H1 (cell line): ENCODE measurements around the gene GJC2. TPM values are rescaled to one million over a fixed set of nuclear protein-coding genes. Genes with fewer than 3 reads are reported as not detected.
A peak's percentile ranks its signal among the peaks of the same experiment; 100 is the strongest.

Experiments
- CTCF ChIA-PET: fragments of 300-600 bp; sonication (Branson Sonifier 250); formaldehyde crosslinking; loops from one replicate; lab custom pipeline; 2021; ENCODE audit not compliant: partially characterized antibody; lab: Charles Lee
- POLR2A ChIA-PET: fragments of 300-600 bp; sonication (Branson Sonifier 250); formaldehyde crosslinking; loops from one replicate; lab custom pipeline; 2021; ENCODE audit warnings: inconsistent platforms; ENCODE audit not compliant: partially characterized antibody; lab: Charles Lee
- DNase-seq, 2 experiments: peaks; one replicate each; pipeline versions ENCODE4 v3.0.0 to v3.0.0-alpha.2; 2010 to 2022; ENCODE audit warnings: low spot score in 2 of 2, low read depth in 1 of 2, mixed read lengths in 1 of 2
- FAIRE-seq: peaks from 2 replicates; lab custom pipeline; 2011; peaks lifted over from hg19 to GRCh38; lab: Jason Lieb, UNC
- H2AFZ ChIP-seq: 2 replicates; pipeline ENCODE4 v1.8.1; 2012; ENCODE audit warnings: low read length, inconsistent platforms
- H2AK5ac ChIP-seq: 2 replicates; pipeline ENCODE4 v1.6.1; 2013; ENCODE audit warnings: low read depth, low read length
- H2BK120ac ChIP-seq: replicated peaks from 2 replicates; pipeline ENCODE3; 2013; ENCODE audit warnings: low read depth, low read length, inconsistent platforms
- H2BK12ac ChIP-seq: 2 replicates; pipeline ENCODE4 v1.6.1; 2013; ENCODE audit warnings: low read depth, low read length
- H2BK15ac ChIP-seq: 2 replicates; pipeline ENCODE4 v1.6.1; 2013; ENCODE audit warnings: low read length
- H2BK20ac ChIP-seq: 2 replicates; pipeline ENCODE4 v1.6.1; 2013; ENCODE audit warnings: low read length
- H2BK5ac ChIP-seq: 2 replicates; pipeline ENCODE4 v1.6.1; 2013; ENCODE audit warnings: low read depth, low read length
- H3K14ac ChIP-seq: 2 replicates; pipeline ENCODE4 v1.6.1; 2013; ENCODE audit warnings: inconsistent platforms; ENCODE audit not compliant: insufficient read length
- H3K18ac ChIP-seq: 2 replicates; pipeline ENCODE4 v1.6.1; 2013; ENCODE audit warnings: low read length; ENCODE audit errors: extremely low read depth
- H3K23ac ChIP-seq: 2 replicates; pipeline ENCODE4 v1.6.1; 2013; ENCODE audit warnings: inconsistent platforms; ENCODE audit not compliant: insufficient read length
- H3K23me2 ChIP-seq: 2 replicates; pipeline ENCODE4 v1.6.1; 2013; ENCODE audit warnings: low read depth, low read length
- H3K27ac ChIP-seq: 2 replicates; pipeline ENCODE4 v1.6.1; 2011; ENCODE audit warnings: low read depth, low read length, inconsistent platforms
- H3K27me3 ChIP-seq, 4 experiments: replicated peaks in 1 of 4; 1 replicate in 1 of 4; 2 replicates in 3 of 4; pipeline versions ENCODE4 v1.6.1 to v1.8.1; 2011 to 2013; ENCODE audit warnings: low read length in 3 of 4, mild to moderate bottlenecking in 3 of 4, inconsistent platforms in 2 of 4, mixed read lengths in 2 of 4, moderate library complexity in 1 of 4; ENCODE audit not compliant: control insufficient read depth in 3 of 4, insufficient read depth in 3 of 4; ENCODE audit errors: extremely low read depth in 1 of 4
- H3K36me3 ChIP-seq, 4 experiments: 2 replicates each; pipeline versions ENCODE4 v1.6.1 to v1.8.1; 2011 to 2013; ENCODE audit warnings: mild to moderate bottlenecking in 4 of 4, low read length in 3 of 4, moderate library complexity in 2 of 4, control low read depth in 1 of 4, inconsistent platforms in 1 of 4; ENCODE audit not compliant: insufficient read depth in 4 of 4, control insufficient read depth in 2 of 4
- H3K4ac ChIP-seq: replicated peaks from 2 replicates; pipeline ENCODE3; 2013; ENCODE audit warnings: low read length, low read depth, mixed read lengths, inconsistent platforms; ENCODE audit not compliant: insufficient read length
- H3K4me1 ChIP-seq, 4 experiments: replicated peaks in 1 of 4; 1 replicate in 1 of 4; 2 replicates in 3 of 4; pipeline versions ENCODE4 v1.6.1 to v1.8.1; 2011 to 2013; ENCODE audit warnings: low read length in 3 of 4, inconsistent platforms in 2 of 4, mixed read lengths in 1 of 4; ENCODE audit not compliant: insufficient read depth in 4 of 4, control insufficient read depth in 3 of 4
- H3K4me2 ChIP-seq, 2 experiments: 2 replicates each; pipeline versions ENCODE4 v1.6.1 to v1.8.1; 2011 to 2013; ENCODE audit warnings: low read depth in 2 of 2, low read length in 2 of 2, control low read depth in 1 of 2, inconsistent platforms in 1 of 2, mild to moderate bottlenecking in 1 of 2; ENCODE audit not compliant: insufficient read depth in 1 of 2
- H3K4me3 ChIP-seq, 4 experiments: fragments of 200-600, 300-600 bp in 1 of 4; sonication (generic), shearing (Covaris generic), sonication (Bioruptor Twin) in 1 of 4; 2 replicates each; pipeline versions ENCODE4 v1.5.1 to v1.8.1; 2011 to 2016; ENCODE audit warnings: low read length in 4 of 4, low read depth in 3 of 4, control low read depth in 2 of 4, inconsistent platforms in 2 of 4, mild to moderate bottlenecking in 2 of 4, mixed read lengths in 1 of 4, moderate library complexity in 1 of 4; ENCODE audit not compliant: insufficient read depth in 2 of 4; ENCODE audit errors: extremely low read depth in 1 of 4
- H3K56ac ChIP-seq: replicated peaks from 2 replicates; pipeline ENCODE3; 2013; ENCODE audit warnings: low read depth, mild to moderate bottlenecking, mixed read lengths, low read length, inconsistent platforms; ENCODE audit not compliant: insufficient read length
- H3K79me1 ChIP-seq: 2 replicates; pipeline ENCODE4 v1.6.1; 2013; ENCODE audit warnings: low read depth, low read length, control low read depth
- H3K79me2 ChIP-seq, 2 experiments: 2 replicates each; pipeline versions ENCODE4 v1.6.1 to v1.8.1; 2012 to 2013; ENCODE audit warnings: low read length in 2 of 2, mild to moderate bottlenecking in 2 of 2, inconsistent platforms in 1 of 2; ENCODE audit not compliant: insufficient read depth in 2 of 2, control insufficient read depth in 1 of 2
- H3K9ac ChIP-seq, 4 experiments: replicated peaks in 1 of 4; 1 replicate in 1 of 4; 2 replicates in 3 of 4; pipeline versions ENCODE4 v1.6.1 to v1.8.1; 2011 to 2013; ENCODE audit warnings: low read depth in 3 of 4, low read length in 3 of 4, control low read depth in 2 of 4, mild to moderate bottlenecking in 2 of 4, moderate library complexity in 2 of 4, inconsistent platforms in 1 of 4; ENCODE audit errors: extremely low read depth in 1 of 4
- H3K9me3 ChIP-seq, 2 experiments: 2 replicates each; pipeline versions ENCODE4 v1.6.1 to v1.8.1; 2012 to 2013; ENCODE audit warnings: mild to moderate bottlenecking in 2 of 2, moderate library complexity in 2 of 2, control low read depth in 1 of 2, inconsistent platforms in 1 of 2, low read depth in 1 of 2, low read length in 1 of 2, mixed read lengths in 1 of 2; ENCODE audit not compliant: insufficient read depth in 2 of 2
- H4K20me1 ChIP-seq, 2 experiments: replicated peaks in 1 of 2; 2 replicates each; pipeline versions ENCODE3 to v1.8.1; 2011 to 2013; ENCODE audit warnings: inconsistent platforms in 2 of 2, low read length in 2 of 2, mild to moderate bottlenecking in 1 of 2; ENCODE audit not compliant: insufficient read depth in 2 of 2, control insufficient read depth in 1 of 2
- H4K5ac ChIP-seq: 2 replicates; pipeline ENCODE4 v1.6.1; 2013; ENCODE audit warnings: low read length, low read depth, mixed read lengths, inconsistent platforms; ENCODE audit not compliant: insufficient read length
- H4K8ac ChIP-seq: 2 replicates; pipeline ENCODE4 v1.8.0; 2013; ENCODE audit warnings: mild to moderate bottlenecking, moderate library complexity, low read length, inconsistent platforms; ENCODE audit not compliant: insufficient read depth; ENCODE audit errors: extremely low read depth
- H4K91ac ChIP-seq: replicated peaks from 2 replicates; pipeline ENCODE3; 2013; ENCODE audit warnings: low read length, mixed read lengths, inconsistent platforms; ENCODE audit not compliant: insufficient read length
- POLR2A ChIP-seq, 2 experiments: IDR thresholded peaks; 1 replicate in 1 of 2; 2 replicates in 1 of 2; pipeline ENCODE4 v1.6.1; 2011; ENCODE audit warnings: low read depth in 2 of 2, low read length in 2 of 2, mild to moderate bottlenecking in 2 of 2; ENCODE audit errors: control extremely low read depth in 1 of 2
- RBBP5 ChIP-seq: IDR thresholded peaks from 2 replicates; pipeline ENCODE4 v1.7.1; 2012; ENCODE audit warnings: low read depth, mild to moderate bottlenecking, inconsistent platforms, low read length, moderate library complexity, borderline replicate concordance
- TAF1 ChIP-seq: IDR thresholded peaks from 2 replicates; pipeline ENCODE4 v1.6.1; 2011; ENCODE audit warnings: mild to moderate bottlenecking, low read depth, low read length
- WGBS, 2 experiments: shearing (Covaris generic) in 1 of 2; methylation state at CpG; one replicate each; pipeline versions ENCODE4 v1.1.6 to v1.1.7; 2013 to 2015; ENCODE audit warnings: low lambda C conversion rate in 2 of 2, mixed read lengths in 2 of 2, inconsistent platforms in 1 of 2, low coverage in 1 of 2, missing lambda C conversion rate in 1 of 2; ENCODE audit not compliant: insufficient replicate concordance in 2 of 2, insufficient coverage in 1 of 2, insufficient read length in 1 of 2; ENCODE audit errors: extremely low coverage in 1 of 2, missing lambda C conversion rate in 1 of 2; 5-methylcytosine and 5-hydroxymethylcytosine counted together
- polyA plus RNA-seq, 7 experiments: library from polyadenylated mRNA; depleted of rRNA in 3 of 7; stranded (reverse) in 5 of 7; unstranded in 2 of 7; fragments of >200 nt in 5 of 7; fragments of 200-250 nt in 2 of 7; gene quantifications; 1 replicate in 5 of 7; 2 replicates in 1 of 7; 4 replicates in 1 of 7; pipeline versions ENCODE4 v1.2.1 to v1.2.3, GENCODE V29; 2011 to 2013; ENCODE audit warnings: missing spikeins in 2 of 7, mixed read lengths in 2 of 7
- total RNA-seq: library from RNA; stranded (reverse); fragmentation: NEBNext Ultra II Directional; extraction: Animal tissue kit (Norgen Biotek cat#: 25700); gene quantifications from 2 replicates; pipeline ENCODE4 v1.2.1, GENCODE V29; 2021

The GJC2 gene
- total and polyA plus RNA-seq, 2 of the 8 experiments (the other 6 are each of a cell fraction or from before 2014, with no cell fraction given): 0.17 to 0.54 TPM

- no peak overlapping the region for H3K23ac ChIP-seq
- no peak overlapping the region for H3K4ac ChIP-seq
- H3K23me2 ChIP-seq: peaks cover 11% of the 10 kb centered on the region; the same call in 1 of the 2 replicates
- H2BK15ac ChIP-seq: no peak overlapping the region
- H3K27me3 ChIP-seq: no peaks in the 10 kb centered on the region; a peak in 1 of 7 replicates
- H3K27ac ChIP-seq: no peak overlapping the region
- H2BK20ac ChIP-seq: no peak overlapping the region
- no peak for DNase-seq
- H2AK5ac ChIP-seq: peak overlapping the region; percentile 53; the same call in 1 of the 2 replicates
- H3K36me3 ChIP-seq: peaks cover 4 to 18% (median 14%) of the 10 kb centered on the region in 4 experiments; a peak in 5 of 8 replicates
- no peak overlapping the region; a peak in 1 of 4 replicates for H3K4me2 ChIP-seq
- H4K91ac ChIP-seq: no peak overlapping the region
- H3K18ac ChIP-seq: no peak overlapping the region
- no peak overlapping the region for H2BK5ac ChIP-seq
- CTCF ChIA-PET: no interaction called here
- H3K9ac ChIP-seq: 0 out of 7 replicates have a peak overlapping the region, but pooled peaks of 1 of the 4 experiments have one; percentile 19
- peaks cover 0 to 4% (median 2%) of the 10 kb centered on the region in 4 experiments; a peak in 5 of 7 replicates for H3K4me1 ChIP-seq
- no peak overlapping the region for H3K4me3 ChIP-seq
- POLR2A ChIA-PET: interaction anchor here (1.0 kb wide), 1 partner anchor 15 kb away, joined by 3 read pairs; no protein-coding TSS in a partner anchor
- H3K9me3 ChIP-seq: no peaks in the 10 kb centered on the region
- H3K56ac ChIP-seq: no peak overlapping the region
- no peak overlapping the region for H2AFZ ChIP-seq
- no peak overlapping the region for H3K14ac ChIP-seq
- 76% methylated on average over 7 of the region's 7 CpGs; no CpG with 5 or more reads in 1 of the 2 experiments for WGBS, 2 experiments
- H2BK120ac ChIP-seq: no peak overlapping the region
- peaks cover 3 to 8% of the 10 kb centered on the region in 2 experiments; a peak in 2 of 4 replicates for H3K79me2 ChIP-seq
- no peak overlapping the region for H2BK12ac ChIP-seq
- H4K20me1 ChIP-seq: peaks cover 6 to 22% of the 10 kb centered on the region in 2 experiments
- H3K79me1 ChIP-seq: peaks cover 15% of the 10 kb centered on the region; the same call in 1 of the 2 replicates
- no peak overlapping the region for H4K8ac ChIP-seq
- H4K5ac ChIP-seq: no peak overlapping the region
- no peak for FAIRE-seq
- TF ChIP-seq POLR2A (IDR thresholded peaks at IDR 0.05; ENCODE audit: control extremely low read depth in 1 of 2, low read depth in 2 of 2, low read length in 2 of 2) (0 out of 3 replicates have a peak, but pooled peaks of 1 of the 2 experiments have one; percentile 8), TAF1 (no peak), RBBP5 (no peak)
Measured at GRCh38 chr1:228104526-228105269, 45.0 kb upstream of the GJC2 start.
